GM23248 (cell line): ENCODE measurements around the gene DUSP21. TPM values are rescaled to one million over a fixed set of nuclear protein-coding genes. Genes with fewer than 3 reads are reported as not detected.

Experiments used
- DNase-seq: peaks from one replicate; pipeline ENCODE4 v3.0.0-alpha.2; 2015
- H2AFZ ChIP-seq: fragments of 200-600 bp; sonication (generic); 2 replicates; pipeline ENCODE4 v1.6.1; 2016; ENCODE audit warnings: antibody characterized with exemption
- H3F3A ChIP-seq: fragments of 200-600 bp; sonication (generic); 2 replicates; pipeline ENCODE4 v1.6.1; 2016; ENCODE audit warnings: mild to moderate bottlenecking, antibody characterized with exemption, mixed run types; ENCODE audit not compliant: insufficient read depth
- H3K27ac ChIP-seq: fragments of 200-600 bp; sonication (generic); 2 replicates; pipeline ENCODE4 v1.5.1; 2016; ENCODE audit warnings: mild to moderate bottlenecking
- H3K27me3 ChIP-seq: fragments of 200-600 bp; sonication (generic); replicated peaks from 2 replicates; pipeline ENCODE4 v1.6.1; 2016; ENCODE audit warnings: mild to moderate bottlenecking; ENCODE audit not compliant: insufficient read depth
- H3K36me3 ChIP-seq: fragments of 200-600 bp; sonication (generic); 2 replicates; pipeline ENCODE4 v1.6.1; 2016; ENCODE audit warnings: low read depth, mild to moderate bottlenecking
- H3K4me1 ChIP-seq: fragments of 200-600 bp; sonication (generic); 2 replicates; pipeline ENCODE4 v1.6.1; 2016; ENCODE audit warnings: mild to moderate bottlenecking; ENCODE audit not compliant: insufficient read depth
- H3K4me2 ChIP-seq: fragments of 200-600 bp; sonication (generic); one replicate; pipeline ENCODE4 v1.6.1; 2016; ENCODE audit warnings: mild to moderate bottlenecking; ENCODE audit not compliant: unreplicated experiment
- H3K4me3 ChIP-seq: fragments of 200-600 bp; sonication (generic); 2 replicates; pipeline ENCODE4 v1.5.1; 2016; ENCODE audit warnings: mild to moderate bottlenecking
- H3K79me2 ChIP-seq: fragments of 200-600 bp; sonication (generic); 2 replicates; pipeline ENCODE4 v1.6.1; 2016; ENCODE audit warnings: mild to moderate bottlenecking; ENCODE audit not compliant: insufficient read depth
- H3K9ac ChIP-seq: fragments of 200-600 bp; sonication (generic); 2 replicates; pipeline ENCODE4 v1.6.1; 2016; ENCODE audit warnings: mild to moderate bottlenecking
- H3K9me2 ChIP-seq: fragments of 200-600 bp; sonication (generic); 2 replicates; pipeline ENCODE4 v1.6.1; 2016; ENCODE audit warnings: mixed run types, mild to moderate bottlenecking, moderate library complexity; ENCODE audit not compliant: insufficient read depth
- H3K9me3 ChIP-seq: fragments of 200-600 bp; sonication (generic); one replicate; pipeline ENCODE4 v1.6.1; 2017; ENCODE audit warnings: low read depth
- H4K20me1 ChIP-seq: fragments of 200-600 bp; sonication (generic); 2 replicates; pipeline ENCODE4 v1.6.0; 2016; ENCODE audit not compliant: insufficient read depth
- EZH2 ChIP-seq: fragments of 200-600 bp; sonication (generic); IDR thresholded peaks from 2 replicates; pipeline ENCODE4 v1.6.1; 2018; ENCODE audit warnings: antibody characterized with exemption, mild to moderate bottlenecking; ENCODE audit not compliant: insufficient read depth, poor library complexity, severe bottlenecking
- EZH2phosphoT487 ChIP-seq: fragments of 200-600 bp; sonication (generic); IDR thresholded peaks from 2 replicates; pipeline ENCODE4 v1.6.1; 2018; ENCODE audit warnings: antibody characterized with exemption, moderate library complexity, mild to moderate bottlenecking, low read depth; ENCODE audit not compliant: insufficient read depth
- WGBS, 2 experiments: methylation state at CpG; one replicate each; pipeline ENCODE4 v1.1.6; 2015 to 2017; ENCODE audit warnings: low lambda C conversion rate in 2 of 2, low coverage in 1 of 2; ENCODE audit errors: missing lambda C conversion rate in 2 of 2; 5-methylcytosine and 5-hydroxymethylcytosine counted together
- in situ Hi-C: fragments of 300-500 bp; cut with MboI; formaldehyde crosslinking; loops from 2 replicates; pipeline ENCODE4 v1.15.0; 2020
- polyA plus RNA-seq: library from polyadenylated mRNA; unstranded; fragments of >200 nt; fragmentation: Nextera tagmentation; extraction: Ambion mirVana; gene quantifications from 2 replicates; pipeline ENCODE4 v1.2.1, GENCODE V29; 2016
- total RNA-seq: library from RNA; depleted of rRNA; stranded (reverse); fragments of >200 nt; shearing (Covaris generic); gene quantifications from 2 replicates; pipeline ENCODE4 v1.2.3, GENCODE V29; 2014

Gene DUSP21
- total and polyA plus RNA-seq, 2 experiments from 2014 or later: not detected

GRCh38 chrX:44873415-44874276 lies 29.8 kb downstream of the DUSP21 start:
- WGBS, 2 experiments: 0 to 1% methylated on average over 15 to 26 of the region's 99 CpGs
- H3K9me2 ChIP-seq: no peaks in the 10 kb centered on the region
- H3K27me3 ChIP-seq: no peaks in the 10 kb centered on the region
- H3K9me3 ChIP-seq: no peaks in the 10 kb centered on the region
- H3K9ac ChIP-seq: peak overlapping the region; percentile 99
- peaks cover 13% of the 10 kb centered on the region; the same call in 1 of the 2 replicates for H3F3A ChIP-seq
- TF ChIP-seq EZH2 (no peak), EZH2phosphoT487 (no peak)
- H4K20me1 ChIP-seq: 0 out of 2 replicates have a peak, but pooled peaks cover 4% of the 10 kb centered on the region
- H3K4me3 ChIP-seq: peak overlapping the region; percentile 95
- no peaks in the 10 kb centered on the region; the same call in 1 of the 2 replicates for H3K36me3 ChIP-seq
- peak overlapping the region; percentile 81 for H2AFZ ChIP-seq
- in situ Hi-C loops: no loop called here
- peak; percentile 67 for DNase-seq
- H3K79me2 ChIP-seq: peaks cover 65% of the 10 kb centered on the region
- peak overlapping the region; percentile 98 for H3K4me2 ChIP-seq
- H3K27ac ChIP-seq: peak overlapping the region; percentile 99
- peaks cover 5% of the 10 kb centered on the region; the same call in 1 of the 2 replicates for H3K4me1 ChIP-seq

DNA sequence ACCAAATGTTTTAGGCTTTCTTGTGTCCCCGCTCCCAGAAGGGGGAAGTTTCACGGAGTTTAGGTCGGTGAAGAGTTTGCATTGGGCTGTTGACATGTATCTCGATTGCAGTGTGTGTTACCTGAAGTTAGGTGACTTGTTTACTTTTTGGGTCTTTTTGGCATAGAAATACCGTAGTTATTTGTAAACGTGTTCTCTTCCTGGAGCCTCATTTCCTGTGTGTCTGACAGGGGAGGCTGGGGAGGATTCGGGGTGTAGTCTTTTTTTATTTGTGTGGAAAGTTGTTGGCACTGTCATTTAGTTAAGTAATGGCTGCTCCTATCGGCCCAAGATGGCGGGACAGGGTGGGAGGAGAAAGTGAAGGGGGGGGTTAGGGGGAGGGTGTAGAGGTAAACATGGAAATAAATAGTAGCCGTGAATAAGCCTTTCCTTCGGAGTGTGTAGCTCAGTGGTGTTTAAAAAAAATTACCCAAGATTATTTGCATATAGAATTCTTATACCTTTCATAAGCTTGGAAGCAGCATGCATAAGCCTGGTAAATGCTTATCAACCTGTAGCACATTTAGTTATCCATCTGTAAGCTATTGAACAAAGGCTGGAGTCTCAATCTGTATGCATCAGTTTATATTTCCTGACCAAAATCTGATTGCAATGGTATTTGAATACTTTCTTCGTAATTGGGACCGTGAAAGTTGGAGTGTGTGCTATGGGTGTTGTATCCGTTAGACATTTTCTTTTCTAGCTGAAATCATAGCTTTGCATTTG lies 30.8 kb downstream of the DUSP21 start:
- H2AFZ ChIP-seq: peak overlapping the region; percentile 81
- in situ Hi-C loops: no loop called here
- no peaks in the 10 kb centered on the region for H3K9me3 ChIP-seq
- H3K4me1 ChIP-seq: peaks cover 5% of the 10 kb centered on the region; the same call in 1 of the 2 replicates
- peak overlapping the region; percentile 98 for H3K4me2 ChIP-seq
- peak overlapping the region; percentile 99 for H3K9ac ChIP-seq
- H3F3A ChIP-seq: peaks cover 13% of the 10 kb centered on the region; the same call in 1 of the 2 replicates
- H3K4me3 ChIP-seq: peak overlapping the region; percentile 95
- peak; percentile 66 for DNase-seq
- H3K9me2 ChIP-seq: no peaks in the 10 kb centered on the region
- H3K36me3 ChIP-seq: no peaks in the 10 kb centered on the region; the same call in 1 of the 2 replicates
- no peaks in the 10 kb centered on the region for H3K27me3 ChIP-seq
- peaks cover 74% of the 10 kb centered on the region for H3K79me2 ChIP-seq
- 2 to 4% methylated on average over 11 to 14 of the region's 14 CpGs for WGBS, 2 experiments
- peak overlapping the region; percentile 99 for H3K27ac ChIP-seq
- TF ChIP-seq EZH2: no peak
- no peak for TF ChIP-seq EZH2phosphoT487
- H4K20me1 ChIP-seq: 0 out of 2 replicates have a peak, but pooled peaks cover 4% of the 10 kb centered on the region

DNA sequence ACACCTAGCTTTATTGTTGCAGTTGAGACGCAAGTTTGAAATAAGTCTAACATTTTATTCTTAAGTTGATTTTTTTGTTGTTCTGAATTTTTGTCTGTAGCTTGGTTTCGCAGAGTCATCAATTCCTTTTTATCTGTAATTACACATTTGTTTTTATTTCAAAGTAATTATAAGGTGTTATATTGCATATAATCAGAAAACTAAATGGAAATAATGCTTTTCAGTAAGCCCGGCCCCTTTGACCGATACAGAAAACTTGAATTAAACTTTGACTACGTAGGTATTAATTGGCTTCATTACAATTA lies 31.3 kb downstream of the DUSP21 start:
- in situ Hi-C loops: no loop called here

DNA sequence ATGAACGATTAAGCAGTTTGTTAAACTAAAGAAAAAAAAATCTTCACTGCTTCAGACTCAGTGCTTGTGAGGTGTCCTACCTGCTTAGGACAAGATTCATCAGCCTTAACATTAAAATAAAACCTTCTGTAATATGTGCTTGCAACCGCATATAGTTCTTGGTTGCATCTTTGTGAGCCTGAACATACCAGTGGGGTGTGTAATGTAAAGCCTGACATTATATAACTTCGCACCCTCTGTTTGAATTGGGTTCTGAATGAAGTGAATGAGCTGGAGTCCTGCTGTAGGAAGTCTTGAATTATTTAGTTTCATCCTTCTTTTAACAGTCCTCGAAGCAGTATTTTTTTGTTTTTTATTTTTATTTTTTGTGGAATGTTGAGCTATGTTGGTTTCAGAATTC lies 32.3 kb downstream of the DUSP21 start:
- H3F3A ChIP-seq: peaks cover 13% of the 10 kb centered on the region; the same call in 1 of the 2 replicates
- H3K4me3 ChIP-seq: peak overlapping the region; percentile 95
- in situ Hi-C loops: no loop called here
- H3K27ac ChIP-seq: 0 out of 2 replicates have a peak overlapping the region, but pooled peaks have one; percentile 99
- no peaks in the 10 kb centered on the region; the same call in 1 of the 2 replicates for H3K36me3 ChIP-seq
- 21 to 24% methylated on average over 4 of the region's 4 CpGs for whole genome bisulfite sequencing, 2 experiments
- H3K4me2 ChIP-seq: peak overlapping the region; percentile 98
- TF ChIP-seq EZH2 (no peak), EZH2phosphoT487 (no peak)
- H3K9ac ChIP-seq: peak overlapping the region; percentile 99
- peaks cover 5% of the 10 kb centered on the region; the same call in 1 of the 2 replicates for H3K4me1 ChIP-seq
- peaks cover 83% of the 10 kb centered on the region for H3K79me2 ChIP-seq
- DNase-seq: peak; percentile 42
- no peaks in the 10 kb centered on the region for H3K9me2 ChIP-seq
- no peaks in the 10 kb centered on the region for H3K27me3 ChIP-seq
- H4K20me1 ChIP-seq: 0 out of 2 replicates have a peak, but pooled peaks cover 4% of the 10 kb centered on the region
- no peak overlapping the region for H2AFZ ChIP-seq
- no peaks in the 10 kb centered on the region for H3K9me3 ChIP-seq

More for the DNA sequence above, 31.3 kb downstream of the DUSP21 start:
- H3K4me2 ChIP-seq: peak overlapping the region; percentile 98
- H3K9me2 ChIP-seq: no peaks in the 10 kb centered on the region
- H3K27me3 ChIP-seq: no peaks in the 10 kb centered on the region
- H2AFZ ChIP-seq: no peak overlapping the region
- no peak for TF ChIP-seq EZH2phosphoT487
- no peak for TF ChIP-seq EZH2
- H3K27ac ChIP-seq: peak overlapping the region; percentile 99
- peak overlapping the region; percentile 95 for H3K4me3 ChIP-seq
- H3K4me1 ChIP-seq: peaks cover 5% of the 10 kb centered on the region; the same call in 1 of the 2 replicates
- H3F3A ChIP-seq: peaks cover 13% of the 10 kb centered on the region; the same call in 1 of the 2 replicates
- H4K20me1 ChIP-seq: 0 out of 2 replicates have a peak, but pooled peaks cover 4% of the 10 kb centered on the region
- 1 to 7% methylated on average over 5 of the region's 5 CpGs for WGBS, 2 experiments
- peak; percentile 4 for DNase-seq
- H3K36me3 ChIP-seq: no peaks in the 10 kb centered on the region; the same call in 1 of the 2 replicates
- H3K9me3 ChIP-seq: no peaks in the 10 kb centered on the region
- peak overlapping the region; percentile 99 for H3K9ac ChIP-seq
- H3K79me2 ChIP-seq: peaks cover 80% of the 10 kb centered on the region
